ENCODE measurements around the gene CHRNA1. TPM values are rescaled to one million over a fixed set of nuclear protein-coding genes. Genes with fewer than 3 reads are reported as not detected.

Gene CHRNA1
- total RNA-seq, 1 experiment from 2014 or later: not detected

GRCh38 chr2:174784316-174784715, 20.0 kb upstream of the CHRNA1 start:
- ChIA-PET CTCF (interaction anchor here (0.7 to 2.4 kb wide), 5 partner anchors 11 to 201 kb away, joined by 3 to 12 read pairs (median 4); no protein-coding TSS in a partner anchor), POLR2A (interaction anchor here (0.6 to 1.2 kb wide), 2 partner anchors 11 to 12 kb away, joined by 3 to 6 read pairs; no protein-coding TSS in a partner anchor)
- no peak overlapping the region for H3K27ac Mint-ChIP-seq (ENCODE audit: low read depth, unreplicated experiment)
- no peaks in the 10 kb centered on the region for H3K36me3 Mint-ChIP-seq (ENCODE audit: insufficient read depth, unreplicated experiment)
- DNase-seq (ENCODE audit: unreplicated experiment): no peak
- no TSS peak for BruUV-seq (replicated peaks)
- intact Hi-C loops (cut with micrococcal nuclease): no loop called here
- no peaks in the 10 kb centered on the region for H3K9me3 Mint-ChIP-seq (ENCODE audit: unreplicated experiment)
- no peaks in the 10 kb centered on the region for H3K27me3 Mint-ChIP-seq (ENCODE audit: insufficient read depth, unreplicated experiment)
- no peaks in the 10 kb centered on the region for H3K4me1 Mint-ChIP-seq (ENCODE audit: insufficient read depth, unreplicated experiment)
- TF ChIP-seq CTCF (IDR thresholded peaks at IDR 0.05; ENCODE audit: unreplicated experiment): no peak
- H3K4me3 Mint-ChIP-seq (ENCODE audit: unreplicated experiment): no peak overlapping the region

DNA sequence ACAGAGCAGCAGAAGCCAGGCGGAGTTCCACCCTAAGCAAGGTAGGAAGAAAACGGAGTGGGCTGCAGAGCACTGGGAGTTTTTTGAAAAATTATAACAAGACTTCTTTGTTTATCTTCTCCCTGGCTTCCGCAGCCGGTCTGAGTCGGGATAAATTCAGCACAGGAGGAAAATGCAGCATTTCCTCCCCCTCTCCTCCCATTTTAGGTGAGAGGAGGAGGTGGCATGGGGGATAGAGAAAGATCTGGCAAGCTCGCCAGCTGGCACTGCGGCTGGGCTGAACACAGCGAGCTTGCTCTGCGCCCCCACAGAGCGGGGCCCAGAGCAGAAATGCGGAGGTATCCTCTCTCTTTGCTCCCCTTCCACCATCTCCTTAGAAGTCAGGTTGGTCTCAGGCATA, 17.7 kb upstream of the CHRNA1 start:
- H3K4me3 Mint-ChIP-seq (ENCODE audit: unreplicated experiment): no peak overlapping the region
- no peaks in the 10 kb centered on the region for H3K9me3 Mint-ChIP-seq (ENCODE audit: unreplicated experiment)
- DNase-seq (ENCODE audit: unreplicated experiment): no peak
- intact Hi-C loops (cut with micrococcal nuclease): no loop called here
- ChIA-PET POLR2A (no interaction called here), CTCF (interaction anchor here (0.6 to 0.9 kb wide), 2 partner anchors 33 to 83 kb away, joined by 3 read pairs; no protein-coding TSS in a partner anchor)
- H3K27ac Mint-ChIP-seq (ENCODE audit: low read depth, unreplicated experiment): no peak overlapping the region
- H3K4me1 Mint-ChIP-seq (ENCODE audit: insufficient read depth, unreplicated experiment): peaks cover 18% of the 10 kb centered on the region
- H3K27me3 Mint-ChIP-seq (ENCODE audit: insufficient read depth, unreplicated experiment): no peaks in the 10 kb centered on the region
- H3K36me3 Mint-ChIP-seq (ENCODE audit: insufficient read depth, unreplicated experiment): no peaks in the 10 kb centered on the region
- no TSS peak for BruUV-seq (replicated peaks)
- no peak for TF ChIP-seq CTCF (IDR thresholded peaks at IDR 0.05; ENCODE audit: unreplicated experiment)

DNA sequence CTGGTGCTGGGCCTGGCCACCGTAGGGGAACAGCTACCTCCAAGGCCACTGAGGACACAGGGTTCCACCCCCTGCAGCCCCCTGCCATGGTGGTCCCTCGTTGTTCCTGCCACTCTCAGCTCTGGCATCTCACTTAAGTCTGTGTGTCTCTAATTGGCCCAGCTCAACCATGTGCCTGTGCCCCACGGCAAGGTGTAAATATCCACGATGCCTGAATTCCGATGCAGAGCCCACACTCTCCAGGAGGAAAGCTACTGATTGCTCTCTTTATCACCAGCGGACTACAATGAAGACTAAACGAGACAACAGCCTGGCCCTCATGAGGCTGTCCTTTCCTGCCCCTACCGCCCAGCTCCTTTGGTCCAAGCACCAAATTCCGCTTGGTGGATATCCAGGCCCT, 17.0 kb upstream of the CHRNA1 start:
- intact Hi-C loops (cut with micrococcal nuclease): no loop called here

GRCh38 chr2:174780856-174781255, 16.6 kb upstream of the CHRNA1 start:
- no peaks in the 10 kb centered on the region for H3K36me3 Mint-ChIP-seq (ENCODE audit: insufficient read depth, unreplicated experiment)
- H3K27ac Mint-ChIP-seq (ENCODE audit: low read depth, unreplicated experiment): no peak overlapping the region
- H3K27me3 Mint-ChIP-seq (ENCODE audit: insufficient read depth, unreplicated experiment): no peaks in the 10 kb centered on the region
- H3K9me3 Mint-ChIP-seq (ENCODE audit: unreplicated experiment): no peaks in the 10 kb centered on the region
- intact Hi-C loops (cut with micrococcal nuclease): no loop called here
- no peak for DNase-seq (ENCODE audit: unreplicated experiment)
- POLR2A ChIA-PET: no interaction called here
- no peak for TF ChIP-seq CTCF (IDR thresholded peaks at IDR 0.05; ENCODE audit: unreplicated experiment)
- no peak overlapping the region for H3K4me3 Mint-ChIP-seq (ENCODE audit: unreplicated experiment)
- CTCF ChIA-PET: interaction anchor here (0.9 kb wide), 1 partner anchor 32 kb away, joined by 3 read pairs; no protein-coding TSS in a partner anchor
- BruUV-seq (replicated peaks): no TSS peak
- H3K4me1 Mint-ChIP-seq (ENCODE audit: insufficient read depth, unreplicated experiment): peaks cover 18% of the 10 kb centered on the region

More for the DNA sequence above, 17.0 kb upstream of the CHRNA1 start:
- ChIA-PET POLR2A (no interaction called here), CTCF (interaction anchor here (0.9 kb wide), 1 partner anchor 32 kb away, joined by 3 read pairs; no protein-coding TSS in a partner anchor)
- no peak for TF ChIP-seq CTCF (IDR thresholded peaks at IDR 0.05; ENCODE audit: unreplicated experiment)
- Mint-ChIP-seq H3K4me3 (ENCODE audit: unreplicated experiment) (no peak overlapping the region), H3K27me3 (ENCODE audit: insufficient read depth, unreplicated experiment) (no peaks in the 10 kb centered on the region), H3K27ac (ENCODE audit: low read depth, unreplicated experiment) (no peak overlapping the region), H3K36me3 (ENCODE audit: insufficient read depth, unreplicated experiment) (no peaks in the 10 kb centered on the region), H3K9me3 (ENCODE audit: unreplicated experiment) (no peaks in the 10 kb centered on the region), H3K4me1 (ENCODE audit: insufficient read depth, unreplicated experiment) (peaks cover 18% of the 10 kb centered on the region)
- no TSS peak for BruUV-seq (replicated peaks)
- no peak for DNase-seq (ENCODE audit: unreplicated experiment)

All from MCF 10A (cell line).